PFSK-1 (cell line): Measurements from ENCODE around the gene GLS.

Experiments
- FOXP2 ChIP-seq: optimal IDR thresholded peaks from 2 replicates; pipeline ENCODE3; 2011; ENCODE audit warnings: borderline replicate concordance, control low read depth, inconsistent platforms; ENCODE audit not compliant: insufficient read depth; ENCODE audit errors: extremely low read length, extremely low read depth
- POLR2AphosphoS5 ChIP-seq: IDR thresholded peaks from 2 replicates; pipeline ENCODE4 v1.6.1; 2012; ENCODE audit warnings: low read depth, mild to moderate bottlenecking, control low read depth, low read length, moderate library complexity
- SIN3A ChIP-seq: IDR thresholded peaks from 2 replicates; pipeline ENCODE4 v1.6.1; 2012; ENCODE audit warnings: mild to moderate bottlenecking, low read length, moderate library complexity, borderline replicate concordance; ENCODE audit not compliant: insufficient read depth
- TAF1 ChIP-seq: IDR thresholded peaks from 2 replicates; pipeline ENCODE4 v1.6.1; 2012; ENCODE audit warnings: low read length, control low read depth, borderline replicate concordance; ENCODE audit not compliant: insufficient read depth
- TF ChIP-seq, protein P1 (sequence below), 2 experiments: IDR thresholded peaks; 2 replicates each; pipeline versions ENCODE4 v1.6.1 to v1.8.0; 2011 to 2012; ENCODE audit warnings: low read depth in 2 of 2, low read length in 2 of 2, control low read depth in 1 of 2, inconsistent platforms in 1 of 2, mild to moderate bottlenecking in 1 of 2, moderate library complexity in 1 of 2; ENCODE audit not compliant: insufficient read depth in 1 of 2

The GLS gene

DNA sequence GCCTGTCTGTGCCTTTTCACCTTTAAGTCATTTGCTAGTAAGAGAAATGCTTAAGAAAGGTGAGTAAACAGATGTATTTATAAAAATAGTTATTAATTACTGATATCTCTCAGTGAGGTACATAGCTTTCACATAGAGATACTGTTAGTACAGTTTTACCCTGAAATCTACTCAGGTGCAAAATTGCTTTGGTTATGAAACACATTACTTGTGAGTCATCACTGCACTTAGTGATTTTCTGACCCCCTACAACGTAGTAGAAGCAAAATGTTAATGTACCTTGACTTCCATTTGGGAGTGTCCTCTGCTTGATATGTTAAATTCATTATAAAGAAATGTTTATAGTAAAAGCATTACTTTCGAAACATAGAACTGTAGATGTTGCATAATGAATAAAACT lies 6.5 kb downstream of the GLS start:
- TF ChIP-seq POLR2AphosphoS5 (no peak), SIN3A (no peak), TAF1 (no peak), FOXP2 (no peak)
- TF ChIP-seq, protein P1, sequence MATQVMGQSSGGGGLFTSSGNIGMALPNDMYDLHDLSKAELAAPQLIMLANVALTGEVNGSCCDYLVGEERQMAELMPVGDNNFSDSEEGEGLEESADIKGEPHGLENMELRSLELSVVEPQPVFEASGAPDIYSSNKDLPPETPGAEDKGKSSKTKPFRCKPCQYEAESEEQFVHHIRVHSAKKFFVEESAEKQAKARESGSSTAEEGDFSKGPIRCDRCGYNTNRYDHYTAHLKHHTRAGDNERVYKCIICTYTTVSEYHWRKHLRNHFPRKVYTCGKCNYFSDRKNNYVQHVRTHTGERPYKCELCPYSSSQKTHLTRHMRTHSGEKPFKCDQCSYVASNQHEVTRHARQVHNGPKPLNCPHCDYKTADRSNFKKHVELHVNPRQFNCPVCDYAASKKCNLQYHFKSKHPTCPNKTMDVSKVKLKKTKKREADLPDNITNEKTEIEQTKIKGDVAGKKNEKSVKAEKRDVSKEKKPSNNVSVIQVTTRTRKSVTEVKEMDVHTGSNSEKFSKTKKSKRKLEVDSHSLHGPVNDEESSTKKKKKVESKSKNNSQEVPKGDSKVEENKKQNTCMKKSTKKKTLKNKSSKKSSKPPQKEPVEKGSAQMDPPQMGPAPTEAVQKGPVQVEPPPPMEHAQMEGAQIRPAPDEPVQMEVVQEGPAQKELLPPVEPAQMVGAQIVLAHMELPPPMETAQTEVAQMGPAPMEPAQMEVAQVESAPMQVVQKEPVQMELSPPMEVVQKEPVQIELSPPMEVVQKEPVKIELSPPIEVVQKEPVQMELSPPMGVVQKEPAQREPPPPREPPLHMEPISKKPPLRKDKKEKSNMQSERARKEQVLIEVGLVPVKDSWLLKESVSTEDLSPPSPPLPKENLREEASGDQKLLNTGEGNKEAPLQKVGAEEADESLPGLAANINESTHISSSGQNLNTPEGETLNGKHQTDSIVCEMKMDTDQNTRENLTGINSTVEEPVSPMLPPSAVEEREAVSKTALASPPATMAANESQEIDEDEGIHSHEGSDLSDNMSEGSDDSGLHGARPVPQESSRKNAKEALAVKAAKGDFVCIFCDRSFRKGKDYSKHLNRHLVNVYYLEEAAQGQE (IDR thresholded peaks at IDR 0.05; ENCODE audit: insufficient read depth in 1 of 2, low read depth in 2 of 2, low read length in 2 of 2) = no peak

DNA sequence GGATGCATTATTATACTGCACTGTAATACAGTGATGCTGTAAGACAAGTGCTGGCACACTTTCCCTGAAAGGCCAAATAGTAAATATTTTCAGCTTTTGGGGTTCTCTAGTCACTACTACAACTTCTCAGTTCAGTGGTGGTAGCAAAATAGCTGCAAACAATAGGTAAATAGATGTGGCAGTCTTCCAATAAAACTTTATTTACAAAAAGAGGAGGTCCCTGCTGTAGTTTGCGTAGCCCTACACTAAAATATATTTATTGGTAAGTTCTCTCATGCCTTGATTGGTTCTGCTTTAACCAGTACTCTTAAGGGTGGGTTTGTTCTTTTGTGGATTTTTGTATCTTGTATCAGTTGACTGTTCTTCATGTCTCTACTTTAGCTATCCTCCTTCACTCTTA lies 7.8 kb downstream of the GLS start:
- TF ChIP-seq SIN3A (no peak), FOXP2 (no peak), TAF1 (no peak), POLR2AphosphoS5 (no peak)
- TF ChIP-seq, protein P1 (IDR thresholded peaks at IDR 0.05; ENCODE audit: insufficient read depth in 1 of 2, low read depth in 2 of 2, low read length in 2 of 2) = no peak

DNA sequence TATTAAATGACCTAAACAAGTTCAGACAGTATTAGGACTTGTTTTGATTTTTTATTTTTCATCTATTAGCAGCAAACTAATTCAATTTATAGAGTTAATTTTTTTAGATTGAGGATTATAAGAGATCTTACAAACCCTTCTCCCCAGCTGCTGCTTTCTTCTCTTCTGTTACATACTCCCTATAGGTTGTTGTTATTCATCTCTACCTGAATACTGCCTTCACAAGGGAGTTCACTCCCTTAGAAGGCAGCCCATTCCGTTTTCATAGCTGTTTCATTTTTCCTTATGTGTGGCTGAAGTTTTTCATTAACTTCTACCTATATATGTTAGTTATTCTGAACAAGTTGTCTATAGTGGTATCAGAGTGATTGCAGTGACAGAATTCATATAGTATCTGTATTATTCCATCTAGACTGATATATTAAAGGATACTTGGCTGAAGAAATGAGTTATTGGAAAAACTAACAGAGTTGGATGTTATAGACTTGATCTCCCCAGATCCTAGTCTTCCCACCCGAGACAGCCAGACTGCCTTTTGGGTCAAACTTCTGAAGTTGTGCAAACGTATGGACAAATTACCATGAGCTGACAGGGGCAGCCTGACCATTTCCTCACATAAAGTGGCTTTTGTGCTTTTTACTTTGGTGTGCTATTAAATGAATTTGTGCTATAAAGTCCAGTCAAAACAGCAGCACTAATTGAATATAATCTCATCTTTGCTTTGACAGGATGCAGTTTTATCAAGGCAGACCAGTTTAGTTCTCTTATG lies 8.7 kb downstream of the GLS start:
- TF ChIP-seq, protein P1 (IDR thresholded peaks at IDR 0.05; ENCODE audit: insufficient read depth in 1 of 2, low read depth in 2 of 2, low read length in 2 of 2) = no peak
- no peak for TF ChIP-seq SIN3A
- no peak for TF ChIP-seq FOXP2
- no peak for TF ChIP-seq POLR2AphosphoS5
- TF ChIP-seq TAF1 = no peak

DNA sequence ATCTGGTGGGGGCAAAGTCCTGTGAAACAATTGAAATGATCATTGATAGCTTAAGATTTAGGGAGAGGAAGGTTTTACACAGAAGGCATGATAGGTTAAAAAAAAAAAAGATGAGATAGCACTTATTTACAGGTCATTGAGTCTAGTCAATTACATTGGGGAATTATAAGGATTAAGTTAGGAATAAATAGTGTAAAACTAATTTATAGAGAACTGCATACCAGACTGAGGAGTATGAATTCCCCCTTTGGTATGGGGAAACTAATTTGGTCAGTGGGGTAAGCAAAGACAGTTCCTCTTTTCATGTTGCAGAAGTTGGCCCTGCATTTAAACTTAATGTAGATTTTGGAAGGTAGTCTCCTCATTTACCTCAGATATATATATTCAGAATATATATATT lies 10.8 kb downstream of the GLS start:
- TF ChIP-seq SIN3A (no peak), POLR2AphosphoS5 (no peak), FOXP2 (no peak), TAF1 (no peak)
- TF ChIP-seq, protein P1 (IDR thresholded peaks at IDR 0.05; ENCODE audit: insufficient read depth in 1 of 2, low read depth in 2 of 2, low read length in 2 of 2) = no peak
